K562 (cell line): Measurements from ENCODE around the gene DAB2. TPM values are rescaled to one million over a fixed set of nuclear protein-coding genes. Genes with fewer than 3 reads are reported as not detected.

Experiments
- ARID1B ChIP-seq: fragments of 450-650 bp; IDR thresholded peaks from 2 replicates; pipeline ENCODE4 v1.6.1; 2016; ENCODE audit warnings: antibody characterized with exemption, mild to moderate bottlenecking, inconsistent platforms
- FOXJ2 ChIP-seq: fragments of 200-800 bp; sonication (Bioruptor generic); IDR thresholded peaks from 2 replicates; pipeline ENCODE4 v1.6.1; 2016; ENCODE audit warnings: missing genetic modification characterization, missing compliant biosample characterization
- GTF2B ChIP-seq: IDR thresholded peaks from 2 replicates; pipeline ENCODE4 v1.6.1; 2011; ENCODE audit not compliant: insufficient read length; ENCODE audit errors: extremely low read depth
- RBM34 ChIP-seq: fragments of 200-400 bp; formaldehyde crosslinking; IDR thresholded peaks from 2 replicates; pipeline ENCODE4 v1.6.1; 2018; ENCODE audit warnings: low read length, borderline replicate concordance; ENCODE audit not compliant: insufficient read depth
- SAFB ChIP-seq: fragments of 200-400 bp; formaldehyde crosslinking; IDR thresholded peaks from 2 replicates; pipeline ENCODE4 v1.6.1; 2017; ENCODE audit warnings: low read depth, low read length, borderline replicate concordance
- SNRNP70 ChIP-seq: fragments of 200-400 bp; formaldehyde crosslinking; optimal IDR thresholded peaks from 2 replicates; pipeline ENCODE3; 2017; ENCODE audit warnings: low read depth, low read length
- TBL1XR1 ChIP-seq, 2 experiments: IDR thresholded peaks; 2 replicates each; pipeline ENCODE4 v1.6.1; 2012; ENCODE audit warnings: improper control_type of control experiment in 2 of 2, low read length in 2 of 2, mild to moderate bottlenecking in 1 of 2
- UBTF ChIP-seq, 2 experiments: IDR thresholded peaks; 2 replicates each; pipeline ENCODE4 v1.6.1; 2012; ENCODE audit warnings: improper control_type of control experiment in 2 of 2, low read depth in 2 of 2, low read length in 2 of 2, borderline replicate concordance in 1 of 2
- ZBTB5 ChIP-seq: fragments of 450-650 bp; IDR thresholded peaks from 2 replicates; pipeline ENCODE4 v1.6.1; 2017; ENCODE audit warnings: antibody characterized with exemption
- ZNF174 ChIP-seq: fragments of 250-450 bp; sonication (Bioruptor Pico); IDR thresholded peaks from 2 replicates; pipeline ENCODE4 v1.4.0; 2020; ENCODE audit warnings: mild to moderate bottlenecking
- polyA plus RNA-seq, 8 experiments: library from polyadenylated mRNA; depleted of rRNA in 4 of 8; stranded (reverse) in 5 of 8; unstranded in 3 of 8; fragments of >200 nt; fragmentation: Nextera tagmentation in 2 of 8; fragmentation: Illumina TruSeq in 1 of 8; extraction: Ambion mirVana in 2 of 8; extraction: Trizol in 1 of 8; gene quantifications; 2 replicates each; pipeline versions ENCODE4 v1.2.1 to v1.2.3, GENCODE V29; 2011 to 2014; ENCODE audit warnings: inconsistent platforms in 1 of 8, missing spikeins in 1 of 8
- total RNA-seq, 7 experiments: library from RNA; depleted of rRNA in 6 of 7; stranded (reverse); fragments of >200 nt in 6 of 7; fragmentation: Illumina TruSeq in 2 of 7; extraction: Trizol in 2 of 7; gene quantifications; 2 replicates each; pipeline versions ENCODE4 v1.2.1 to v1.2.3, GENCODE V29; 2011 to 2021; ENCODE audit warnings: low replicate concordance in 1 of 7
- TF ChIP-seq, protein P1 (sequence below): fragments of 450-650 bp; IDR thresholded peaks from 2 replicates; pipeline ENCODE4 v1.6.1; 2014; ENCODE audit warnings: low read depth, mild to moderate bottlenecking, moderate library complexity, borderline replicate concordance
- TF ChIP-seq, protein P2 (sequence below): fragments of 450-650 bp; IDR thresholded peaks from 2 replicates; pipeline ENCODE4 v1.6.1; 2017; ENCODE audit warnings: antibody characterized with exemption, mild to moderate bottlenecking
- TF ChIP-seq, protein P3 (sequence below): fragments of 250-450 bp; sonication (Bioruptor Pico); IDR thresholded peaks from 2 replicates; pipeline ENCODE4 v1.5.0; 2020; ENCODE audit warnings: mild to moderate bottlenecking

DAB2 gene
- total and polyA plus RNA-seq, 9 of the 15 experiments (the other 6 are each of a cell fraction or from before 2014, with no cell fraction given), result 6.6 to 29.9 (median 24.1) TPM

DNA sequence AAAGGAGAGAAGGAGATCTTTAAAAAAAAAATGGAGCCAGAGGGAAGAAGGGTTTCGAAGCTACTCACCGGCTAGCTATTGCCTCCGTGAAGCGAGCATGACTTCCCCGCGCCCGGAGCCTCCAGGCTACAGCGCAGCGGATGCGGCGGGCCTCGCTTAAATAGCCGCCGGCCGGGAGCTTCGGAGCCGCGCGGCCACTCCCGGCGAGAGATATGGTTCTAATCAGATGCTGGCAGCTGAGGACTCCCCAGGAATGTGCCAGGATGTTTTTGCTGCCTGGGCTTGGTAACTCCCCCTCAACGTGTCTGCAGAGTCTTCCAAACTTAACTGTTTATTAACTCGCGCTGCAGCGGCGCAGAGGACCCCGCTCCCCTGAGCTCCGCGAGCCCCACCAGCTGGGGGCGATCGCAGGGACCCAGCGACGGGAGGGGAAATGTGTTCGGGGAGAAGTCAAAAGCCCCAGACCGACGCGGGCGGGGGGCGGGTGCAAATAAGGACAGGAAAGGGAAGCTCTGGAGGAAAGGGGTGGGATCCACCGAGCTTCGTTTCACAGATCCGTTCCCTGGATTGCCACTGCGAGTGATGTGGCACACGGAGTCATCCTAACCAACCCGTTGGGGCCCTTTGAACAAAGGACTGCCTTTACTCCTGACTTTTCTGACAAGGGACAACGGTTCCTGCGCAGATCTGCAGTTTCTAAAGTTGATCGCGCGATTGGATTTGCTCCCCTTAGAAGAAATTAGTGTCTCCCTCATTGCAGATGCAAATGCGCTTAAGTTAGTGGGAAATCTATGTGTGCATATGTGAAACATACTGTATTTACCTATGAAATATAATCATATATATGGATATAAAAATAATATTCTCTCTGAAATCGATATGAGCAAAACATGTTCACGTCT is at the start of gene DAB2 (continued):
- TF ChIP-seq, protein P1, sequence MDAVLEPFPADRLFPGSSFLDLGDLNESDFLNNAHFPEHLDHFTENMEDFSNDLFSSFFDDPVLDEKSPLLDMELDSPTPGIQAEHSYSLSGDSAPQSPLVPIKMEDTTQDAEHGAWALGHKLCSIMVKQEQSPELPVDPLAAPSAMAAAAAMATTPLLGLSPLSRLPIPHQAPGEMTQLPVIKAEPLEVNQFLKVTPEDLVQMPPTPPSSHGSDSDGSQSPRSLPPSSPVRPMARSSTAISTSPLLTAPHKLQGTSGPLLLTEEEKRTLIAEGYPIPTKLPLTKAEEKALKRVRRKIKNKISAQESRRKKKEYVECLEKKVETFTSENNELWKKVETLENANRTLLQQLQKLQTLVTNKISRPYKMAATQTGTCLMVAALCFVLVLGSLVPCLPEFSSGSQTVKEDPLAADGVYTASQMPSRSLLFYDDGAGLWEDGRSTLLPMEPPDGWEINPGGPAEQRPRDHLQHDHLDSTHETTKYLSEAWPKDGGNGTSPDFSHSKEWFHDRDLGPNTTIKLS, result peak; percentile 82; the same call in 1 of the 2 replicates
- TF ChIP-seq TBL1XR1 (IDR thresholded peaks at IDR 0.05; ENCODE audit: low read length in 2 of 2) (peak in 1 of 2 experiments; percentile 83; a peak in 2 of 4 replicates), FOXJ2 (tag) (no peak), ARID1B (peak; percentile 89), SNRNP70 (no peak), SAFB (no peak), RBM34 (no peak), UBTF (IDR thresholded peaks at IDR 0.05; ENCODE audit: borderline replicate concordance in 1 of 2, low read depth in 2 of 2, low read length in 2 of 2) (peak; percentile 96 to 97; a peak in 3 of 4 replicates), ZNF174 (CRISPR knock-in tag) (no peak), GTF2B (no peak), ZBTB5 (no peak)
- TF ChIP-seq, protein P2, sequence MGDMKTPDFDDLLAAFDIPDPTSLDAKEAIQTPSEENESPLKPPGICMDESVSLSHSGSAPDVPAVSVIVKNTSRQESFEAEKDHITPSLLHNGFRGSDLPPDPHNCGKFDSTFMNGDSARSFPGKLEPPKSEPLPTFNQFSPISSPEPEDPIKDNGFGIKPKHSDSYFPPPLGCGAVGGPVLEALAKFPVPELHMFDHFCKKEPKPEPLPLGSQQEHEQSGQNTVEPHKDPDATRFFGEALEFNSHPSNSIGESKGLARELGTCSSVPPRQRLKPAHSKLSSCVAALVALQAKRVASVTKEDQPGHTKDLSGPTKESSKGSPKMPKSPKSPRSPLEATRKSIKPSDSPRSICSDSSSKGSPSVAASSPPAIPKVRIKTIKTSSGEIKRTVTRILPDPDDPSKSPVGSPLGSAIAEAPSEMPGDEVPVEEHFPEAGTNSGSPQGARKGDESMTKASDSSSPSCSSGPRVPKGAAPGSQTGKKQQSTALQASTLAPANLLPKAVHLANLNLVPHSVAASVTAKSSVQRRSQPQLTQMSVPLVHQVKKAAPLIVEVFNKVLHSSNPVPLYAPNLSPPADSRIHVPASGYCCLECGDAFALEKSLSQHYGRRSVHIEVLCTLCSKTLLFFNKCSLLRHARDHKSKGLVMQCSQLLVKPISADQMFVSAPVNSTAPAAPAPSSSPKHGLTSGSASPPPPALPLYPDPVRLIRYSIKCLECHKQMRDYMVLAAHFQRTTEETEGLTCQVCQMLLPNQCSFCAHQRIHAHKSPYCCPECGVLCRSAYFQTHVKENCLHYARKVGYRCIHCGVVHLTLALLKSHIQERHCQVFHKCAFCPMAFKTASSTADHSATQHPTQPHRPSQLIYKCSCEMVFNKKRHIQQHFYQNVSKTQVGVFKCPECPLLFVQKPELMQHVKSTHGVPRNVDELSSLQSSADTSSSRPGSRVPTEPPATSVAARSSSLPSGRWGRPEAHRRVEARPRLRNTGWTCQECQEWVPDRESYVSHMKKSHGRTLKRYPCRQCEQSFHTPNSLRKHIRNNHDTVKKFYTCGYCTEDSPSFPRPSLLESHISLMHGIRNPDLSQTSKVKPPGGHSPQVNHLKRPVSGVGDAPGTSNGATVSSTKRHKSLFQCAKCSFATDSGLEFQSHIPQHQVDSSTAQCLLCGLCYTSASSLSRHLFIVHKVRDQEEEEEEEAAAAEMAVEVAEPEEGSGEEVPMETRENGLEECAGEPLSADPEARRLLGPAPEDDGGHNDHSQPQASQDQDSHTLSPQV, result peak; percentile 69; the same call in 1 of the 2 replicates
- TF ChIP-seq, protein P3, sequence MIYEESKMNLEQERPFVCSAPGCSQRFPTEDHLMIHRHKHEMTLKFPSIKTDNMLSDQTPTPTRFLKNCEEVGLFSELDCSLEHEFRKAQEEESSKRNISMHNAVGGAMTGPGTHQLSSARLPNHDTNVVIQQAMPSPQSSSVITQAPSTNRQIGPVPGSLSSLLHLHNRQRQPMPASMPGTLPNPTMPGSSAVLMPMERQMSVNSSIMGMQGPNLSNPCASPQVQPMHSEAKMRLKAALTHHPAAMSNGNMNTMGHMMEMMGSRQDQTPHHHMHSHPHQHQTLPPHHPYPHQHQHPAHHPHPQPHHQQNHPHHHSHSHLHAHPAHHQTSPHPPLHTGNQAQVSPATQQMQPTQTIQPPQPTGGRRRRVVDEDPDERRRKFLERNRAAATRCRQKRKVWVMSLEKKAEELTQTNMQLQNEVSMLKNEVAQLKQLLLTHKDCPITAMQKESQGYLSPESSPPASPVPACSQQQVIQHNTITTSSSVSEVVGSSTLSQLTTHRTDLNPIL (CRISPR knock-in tag), result no peak
